ENCODE results near the gene FIZ1. TPM values are rescaled to one million over a fixed set of nuclear protein-coding genes. Genes with fewer than 3 reads are reported as not detected.

The FIZ1 gene
- total and polyA plus RNA-seq, 2 experiments from 2014 or later = 5.4 to 10.1 TPM

DNA sequence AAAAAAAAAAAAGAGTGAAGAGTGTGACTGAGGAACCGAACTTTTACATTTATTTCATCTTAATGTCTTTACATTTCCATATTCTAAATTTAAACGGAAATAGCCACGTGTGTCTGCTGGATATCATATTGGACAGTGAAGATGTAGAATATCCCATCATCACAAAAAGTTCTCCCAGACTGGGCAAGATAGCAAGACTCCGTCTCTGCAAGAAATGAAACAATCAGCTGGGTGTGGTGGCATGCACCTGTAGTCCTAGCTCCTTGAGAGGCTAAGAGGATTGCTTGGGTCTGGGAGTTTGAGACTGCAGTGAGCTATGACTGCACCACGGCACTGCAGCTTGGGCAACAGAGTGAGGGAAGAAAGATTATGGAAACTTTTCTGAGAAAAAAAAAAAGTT lies 22.6 kb downstream of the FIZ1 start:
- no peaks in the 10 kb centered on the region for H3K4me1 ChIP-seq (ENCODE audit: insufficient read depth)
- H3K4me3 Mint-ChIP-seq = no peak overlapping the region; the same call in 2 of the 3 replicates
- ATAC-seq = no peak
- H3K27ac ChIP-seq (ENCODE audit: low read depth) = no peak overlapping the region
- H2AFZ ChIP-seq = no peak overlapping the region
- peaks cover 13% of the 10 kb centered on the region; the same call in 1 of the 2 replicates for H3K79me2 ChIP-seq (replicated peaks; ENCODE audit: insufficient read depth)
- no peaks in the 10 kb centered on the region for H3K9me2 ChIP-seq (ENCODE audit: insufficient read depth)
- no peak overlapping the region for H3K27ac Mint-ChIP-seq
- no peak overlapping the region for H3K4me2 ChIP-seq
- TF ChIP-seq CREB1 (CRISPR knock-in tag; IDR thresholded peaks at IDR 0.05; ENCODE audit: low read depth) (no peak), NANOG (IDR thresholded peaks at IDR 0.05; ENCODE audit: borderline replicate concordance) (no peak), JUNB (IDR thresholded peaks at IDR 0.05; ENCODE audit: unreplicated experiment) (no peak), ZNF331 (CRISPR knock-in tag; IDR thresholded peaks at IDR 0.05; ENCODE audit: low read depth) (no peak), EZH2phosphoT487 (IDR thresholded peaks at IDR 0.05; ENCODE audit: unreplicated experiment) (no peak), ZNF114 (CRISPR knock-in tag; IDR thresholded peaks at IDR 0.05) (no peak), STAT1 (IDR thresholded peaks at IDR 0.05; ENCODE audit: unreplicated experiment) (no peak), POLR2AphosphoS5 (IDR thresholded peaks at IDR 0.05; ENCODE audit: low read depth) (no peak)
- TF ChIP-seq, protein P1, sequence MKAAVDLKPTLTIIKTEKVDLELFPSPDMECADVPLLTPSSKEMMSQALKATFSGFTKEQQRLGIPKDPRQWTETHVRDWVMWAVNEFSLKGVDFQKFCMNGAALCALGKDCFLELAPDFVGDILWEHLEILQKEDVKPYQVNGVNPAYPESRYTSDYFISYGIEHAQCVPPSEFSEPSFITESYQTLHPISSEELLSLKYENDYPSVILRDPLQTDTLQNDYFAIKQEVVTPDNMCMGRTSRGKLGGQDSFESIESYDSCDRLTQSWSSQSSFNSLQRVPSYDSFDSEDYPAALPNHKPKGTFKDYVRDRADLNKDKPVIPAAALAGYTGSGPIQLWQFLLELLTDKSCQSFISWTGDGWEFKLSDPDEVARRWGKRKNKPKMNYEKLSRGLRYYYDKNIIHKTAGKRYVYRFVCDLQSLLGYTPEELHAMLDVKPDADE (IDR thresholded peaks at IDR 0.05) = no peak
- TF ChIP-seq, protein P2, sequence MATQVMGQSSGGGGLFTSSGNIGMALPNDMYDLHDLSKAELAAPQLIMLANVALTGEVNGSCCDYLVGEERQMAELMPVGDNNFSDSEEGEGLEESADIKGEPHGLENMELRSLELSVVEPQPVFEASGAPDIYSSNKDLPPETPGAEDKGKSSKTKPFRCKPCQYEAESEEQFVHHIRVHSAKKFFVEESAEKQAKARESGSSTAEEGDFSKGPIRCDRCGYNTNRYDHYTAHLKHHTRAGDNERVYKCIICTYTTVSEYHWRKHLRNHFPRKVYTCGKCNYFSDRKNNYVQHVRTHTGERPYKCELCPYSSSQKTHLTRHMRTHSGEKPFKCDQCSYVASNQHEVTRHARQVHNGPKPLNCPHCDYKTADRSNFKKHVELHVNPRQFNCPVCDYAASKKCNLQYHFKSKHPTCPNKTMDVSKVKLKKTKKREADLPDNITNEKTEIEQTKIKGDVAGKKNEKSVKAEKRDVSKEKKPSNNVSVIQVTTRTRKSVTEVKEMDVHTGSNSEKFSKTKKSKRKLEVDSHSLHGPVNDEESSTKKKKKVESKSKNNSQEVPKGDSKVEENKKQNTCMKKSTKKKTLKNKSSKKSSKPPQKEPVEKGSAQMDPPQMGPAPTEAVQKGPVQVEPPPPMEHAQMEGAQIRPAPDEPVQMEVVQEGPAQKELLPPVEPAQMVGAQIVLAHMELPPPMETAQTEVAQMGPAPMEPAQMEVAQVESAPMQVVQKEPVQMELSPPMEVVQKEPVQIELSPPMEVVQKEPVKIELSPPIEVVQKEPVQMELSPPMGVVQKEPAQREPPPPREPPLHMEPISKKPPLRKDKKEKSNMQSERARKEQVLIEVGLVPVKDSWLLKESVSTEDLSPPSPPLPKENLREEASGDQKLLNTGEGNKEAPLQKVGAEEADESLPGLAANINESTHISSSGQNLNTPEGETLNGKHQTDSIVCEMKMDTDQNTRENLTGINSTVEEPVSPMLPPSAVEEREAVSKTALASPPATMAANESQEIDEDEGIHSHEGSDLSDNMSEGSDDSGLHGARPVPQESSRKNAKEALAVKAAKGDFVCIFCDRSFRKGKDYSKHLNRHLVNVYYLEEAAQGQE (IDR thresholded peaks at IDR 0.05; ENCODE audit: unreplicated experiment) = no peak
- TF ChIP-seq, protein P3, sequence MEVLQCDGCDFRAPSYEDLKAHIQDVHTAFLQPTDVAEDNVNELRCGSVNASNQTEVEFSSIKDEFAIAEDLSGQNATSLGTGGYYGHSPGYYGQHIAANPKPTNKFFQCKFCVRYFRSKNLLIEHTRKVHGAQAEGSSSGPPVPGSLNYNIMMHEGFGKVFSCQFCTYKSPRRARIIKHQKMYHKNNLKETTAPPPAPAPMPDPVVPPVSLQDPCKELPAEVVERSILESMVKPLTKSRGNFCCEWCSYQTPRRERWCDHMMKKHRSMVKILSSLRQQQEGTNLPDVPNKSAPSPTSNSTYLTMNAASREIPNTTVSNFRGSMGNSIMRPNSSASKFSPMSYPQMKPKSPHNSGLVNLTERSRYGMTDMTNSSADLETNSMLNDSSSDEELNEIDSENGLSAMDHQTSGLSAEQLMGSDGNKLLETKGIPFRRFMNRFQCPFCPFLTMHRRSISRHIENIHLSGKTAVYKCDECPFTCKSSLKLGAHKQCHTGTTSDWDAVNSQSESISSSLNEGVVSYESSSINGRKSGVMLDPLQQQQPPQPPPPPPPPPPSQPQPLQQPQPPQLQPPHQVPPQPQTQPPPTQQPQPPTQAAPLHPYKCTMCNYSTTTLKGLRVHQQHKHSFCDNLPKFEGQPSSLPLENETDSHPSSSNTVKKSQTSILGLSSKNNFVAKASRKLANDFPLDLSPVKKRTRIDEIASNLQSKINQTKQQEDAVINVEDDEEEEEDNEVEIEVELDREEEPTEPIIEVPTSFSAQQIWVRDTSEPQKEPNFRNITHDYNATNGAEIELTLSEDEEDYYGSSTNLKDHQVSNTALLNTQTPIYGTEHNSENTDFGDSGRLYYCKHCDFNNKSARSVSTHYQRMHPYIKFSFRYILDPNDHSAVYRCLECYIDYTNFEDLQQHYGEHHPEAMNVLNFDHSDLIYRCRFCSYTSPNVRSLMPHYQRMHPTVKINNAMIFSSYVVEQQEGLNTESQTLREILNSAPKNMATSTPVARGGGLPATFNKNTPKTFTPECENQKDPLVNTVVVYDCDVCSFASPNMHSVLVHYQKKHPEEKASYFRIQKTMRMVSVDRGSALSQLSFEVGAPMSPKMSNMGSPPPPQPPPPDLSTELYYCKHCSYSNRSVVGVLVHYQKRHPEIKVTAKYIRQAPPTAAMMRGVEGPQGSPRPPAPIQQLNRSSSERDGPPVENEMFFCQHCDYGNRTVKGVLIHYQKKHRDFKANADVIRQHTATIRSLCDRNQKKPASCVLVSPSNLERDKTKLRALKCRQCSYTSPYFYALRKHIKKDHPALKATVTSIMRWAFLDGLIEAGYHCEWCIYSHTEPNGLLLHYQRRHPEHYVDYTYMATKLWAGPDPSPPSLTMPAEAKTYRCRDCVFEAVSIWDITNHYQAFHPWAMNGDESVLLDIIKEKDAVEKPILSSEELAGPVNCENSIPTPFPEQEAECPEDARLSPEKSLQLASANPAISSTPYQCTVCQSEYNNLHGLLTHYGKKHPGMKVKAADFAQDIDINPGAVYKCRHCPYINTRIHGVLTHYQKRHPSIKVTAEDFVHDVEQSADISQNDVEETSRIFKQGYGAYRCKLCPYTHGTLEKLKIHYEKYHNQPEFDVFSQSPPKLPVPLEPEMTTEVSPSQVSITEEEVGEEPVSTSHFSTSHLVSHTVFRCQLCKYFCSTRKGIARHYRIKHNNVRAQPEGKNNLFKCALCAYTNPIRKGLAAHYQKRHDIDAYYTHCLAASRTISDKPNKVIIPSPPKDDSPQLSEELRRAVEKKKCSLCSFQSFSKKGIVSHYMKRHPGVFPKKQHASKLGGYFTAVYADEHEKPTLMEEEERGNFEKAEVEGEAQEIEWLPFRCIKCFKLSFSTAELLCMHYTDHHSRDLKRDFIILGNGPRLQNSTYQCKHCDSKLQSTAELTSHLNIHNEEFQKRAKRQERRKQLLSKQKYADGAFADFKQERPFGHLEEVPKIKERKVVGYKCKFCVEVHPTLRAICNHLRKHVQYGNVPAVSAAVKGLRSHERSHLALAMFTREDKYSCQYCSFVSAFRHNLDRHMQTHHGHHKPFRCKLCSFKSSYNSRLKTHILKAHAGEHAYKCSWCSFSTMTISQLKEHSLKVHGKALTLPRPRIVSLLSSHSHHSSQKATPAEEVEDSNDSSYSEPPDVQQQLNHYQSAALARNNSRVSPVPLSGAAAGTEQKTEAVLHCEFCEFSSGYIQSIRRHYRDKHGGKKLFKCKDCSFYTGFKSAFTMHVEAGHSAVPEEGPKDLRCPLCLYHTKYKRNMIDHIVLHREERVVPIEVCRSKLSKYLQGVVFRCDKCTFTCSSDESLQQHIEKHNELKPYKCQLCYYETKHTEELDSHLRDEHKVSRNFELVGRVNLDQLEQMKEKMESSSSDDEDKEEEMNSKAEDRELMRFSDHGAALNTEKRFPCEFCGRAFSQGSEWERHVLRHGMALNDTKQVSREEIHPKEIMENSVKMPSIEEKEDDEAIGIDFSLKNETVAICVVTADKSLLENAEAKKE (CRISPR knock-in tag; IDR thresholded peaks at IDR 0.05) = no peak
- TF ChIP-seq, protein P4, sequence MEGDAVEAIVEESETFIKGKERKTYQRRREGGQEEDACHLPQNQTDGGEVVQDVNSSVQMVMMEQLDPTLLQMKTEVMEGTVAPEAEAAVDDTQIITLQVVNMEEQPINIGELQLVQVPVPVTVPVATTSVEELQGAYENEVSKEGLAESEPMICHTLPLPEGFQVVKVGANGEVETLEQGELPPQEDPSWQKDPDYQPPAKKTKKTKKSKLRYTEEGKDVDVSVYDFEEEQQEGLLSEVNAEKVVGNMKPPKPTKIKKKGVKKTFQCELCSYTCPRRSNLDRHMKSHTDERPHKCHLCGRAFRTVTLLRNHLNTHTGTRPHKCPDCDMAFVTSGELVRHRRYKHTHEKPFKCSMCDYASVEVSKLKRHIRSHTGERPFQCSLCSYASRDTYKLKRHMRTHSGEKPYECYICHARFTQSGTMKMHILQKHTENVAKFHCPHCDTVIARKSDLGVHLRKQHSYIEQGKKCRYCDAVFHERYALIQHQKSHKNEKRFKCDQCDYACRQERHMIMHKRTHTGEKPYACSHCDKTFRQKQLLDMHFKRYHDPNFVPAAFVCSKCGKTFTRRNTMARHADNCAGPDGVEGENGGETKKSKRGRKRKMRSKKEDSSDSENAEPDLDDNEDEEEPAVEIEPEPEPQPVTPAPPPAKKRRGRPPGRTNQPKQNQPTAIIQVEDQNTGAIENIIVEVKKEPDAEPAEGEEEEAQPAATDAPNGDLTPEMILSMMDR (conservative IDR thresholded peaks at IDR 0.05; ENCODE audit: low read depth in 2 of 2) = no peak
- no peak for DNase-seq (ENCODE audit: low spot score)
- H3K36me3 ChIP-seq (ENCODE audit: insufficient read depth) = no peaks in the 10 kb centered on the region; the same call in none of the 2 replicates
- H3K4me3 ChIP-seq = no peak overlapping the region
- H3K27me3 Mint-ChIP-seq (ENCODE audit: insufficient read depth, low read depth, poor library complexity) = peaks cover 12% of the 10 kb centered on the region
- no peaks in the 10 kb centered on the region for H3K27me3 ChIP-seq (ENCODE audit: insufficient read depth)
- H3K36me3 Mint-ChIP-seq (ENCODE audit: low read depth) = peaks cover 25% of the 10 kb centered on the region
- H3K4me1 Mint-ChIP-seq = peaks cover 9% of the 10 kb centered on the region
- peaks cover 11% of the 10 kb centered on the region for H3F3A ChIP-seq (replicated peaks; ENCODE audit: low read depth)
- no peaks in the 10 kb centered on the region; the same call in 1 of the 2 replicates for H4K20me1 ChIP-seq (replicated peaks; ENCODE audit: insufficient read depth)
- no peaks in the 10 kb centered on the region for H3K9me3 Mint-ChIP-seq
